Measurements from ENCODE around the gene IRS2. TPM values are rescaled to one million over a fixed set of nuclear protein-coding genes. Genes with fewer than 3 reads are reported as not detected.
A peak's percentile ranks its signal among the peaks of the same experiment; 100 is the strongest.

The IRS2 gene
- total RNA-seq, 1 experiment from 2014 or later: 5.9 TPM

DNA sequence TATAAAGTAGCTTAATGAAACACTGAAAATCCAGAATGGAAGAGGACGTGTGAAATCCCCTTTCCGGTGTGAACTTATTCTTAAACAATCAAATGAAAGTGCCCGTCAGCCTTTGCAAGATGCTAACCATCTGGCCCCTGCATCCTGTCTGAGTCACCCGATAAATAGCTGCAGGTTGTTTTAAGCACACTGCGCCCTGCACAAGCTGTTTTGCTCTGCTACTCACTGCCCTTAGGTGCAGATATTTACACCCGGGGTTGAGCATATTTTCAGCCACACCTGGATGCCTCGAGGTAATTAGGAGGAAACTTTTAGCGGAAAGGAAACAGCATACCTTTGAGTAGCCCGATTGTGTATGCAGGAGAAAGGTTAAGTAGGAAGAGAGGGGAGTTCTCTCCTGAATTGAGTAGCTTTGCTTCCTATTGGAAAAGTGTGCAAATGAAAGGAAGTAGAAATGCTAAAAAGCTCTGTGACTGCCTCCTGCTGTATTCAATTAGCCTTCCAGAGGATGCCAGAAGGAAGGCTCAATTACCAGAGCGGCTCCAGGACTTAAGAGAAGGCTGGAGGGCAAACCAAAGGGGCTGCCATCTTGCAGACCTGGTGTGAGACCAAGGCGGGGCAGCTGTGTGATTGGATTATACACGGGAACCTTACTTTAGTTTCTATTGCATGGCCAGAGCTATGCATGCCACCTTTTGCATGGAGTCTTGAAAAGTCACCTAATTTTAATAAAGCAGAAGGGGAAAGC, 42.5 kb downstream of the IRS2 start:
- DNase-seq (ENCODE audit: low read depth, low spot score): no peak
- in situ Hi-C loops (cut with HindIII; ENCODE audit: low pct_unique_long_range_greater_than_20kb, low sequenced_read_pairs): no loop called here
- Histone ChIP-seq H3K27me3 (ENCODE audit: control insufficient read depth, insufficient read depth, low read length) (no peaks in the 10 kb centered on the region), H3K27ac (ENCODE audit: low read length) (no peak overlapping the region), H3K4me1 (ENCODE audit: control insufficient read depth, insufficient read depth, low read length) (peaks cover 5% of the 10 kb centered on the region), H3K4me3 (ENCODE audit: low read depth in 2 of 2, low read length in 2 of 2) (peak overlapping the region in 1 of 2 experiments; percentile 10; a peak in 1 of 4 replicates), H3K36me3 (ENCODE audit: control insufficient read depth, insufficient read depth, low read length) (no peaks in the 10 kb centered on the region), H3K9me3 (ENCODE audit: control insufficient read depth, insufficient read depth, low read depth, low read length) (no peaks in the 10 kb centered on the region)
- CTCF ChIA-PET: interaction anchor here (0.5 to 0.8 kb wide), 2 partner anchors 117 to 471 kb away, joined by 3 read pairs; no protein-coding TSS in a partner anchor
- ATAC-seq: peak; percentile 92
- TF ChIP-seq TCF7L2 (IDR thresholded peaks at IDR 0.05; ENCODE audit: low read depth, low read length) (no peak), POLR2AphosphoS5 (IDR thresholded peaks at IDR 0.05; ENCODE audit: low read depth, low read length) (no peak), CTCF (IDR thresholded peaks at IDR 0.05) (no peak), SIN3A (IDR thresholded peaks at IDR 0.05; ENCODE audit: borderline replicate concordance, insufficient read depth, low read depth, low read length) (no peak)
- TF ChIP-seq, protein P1, sequence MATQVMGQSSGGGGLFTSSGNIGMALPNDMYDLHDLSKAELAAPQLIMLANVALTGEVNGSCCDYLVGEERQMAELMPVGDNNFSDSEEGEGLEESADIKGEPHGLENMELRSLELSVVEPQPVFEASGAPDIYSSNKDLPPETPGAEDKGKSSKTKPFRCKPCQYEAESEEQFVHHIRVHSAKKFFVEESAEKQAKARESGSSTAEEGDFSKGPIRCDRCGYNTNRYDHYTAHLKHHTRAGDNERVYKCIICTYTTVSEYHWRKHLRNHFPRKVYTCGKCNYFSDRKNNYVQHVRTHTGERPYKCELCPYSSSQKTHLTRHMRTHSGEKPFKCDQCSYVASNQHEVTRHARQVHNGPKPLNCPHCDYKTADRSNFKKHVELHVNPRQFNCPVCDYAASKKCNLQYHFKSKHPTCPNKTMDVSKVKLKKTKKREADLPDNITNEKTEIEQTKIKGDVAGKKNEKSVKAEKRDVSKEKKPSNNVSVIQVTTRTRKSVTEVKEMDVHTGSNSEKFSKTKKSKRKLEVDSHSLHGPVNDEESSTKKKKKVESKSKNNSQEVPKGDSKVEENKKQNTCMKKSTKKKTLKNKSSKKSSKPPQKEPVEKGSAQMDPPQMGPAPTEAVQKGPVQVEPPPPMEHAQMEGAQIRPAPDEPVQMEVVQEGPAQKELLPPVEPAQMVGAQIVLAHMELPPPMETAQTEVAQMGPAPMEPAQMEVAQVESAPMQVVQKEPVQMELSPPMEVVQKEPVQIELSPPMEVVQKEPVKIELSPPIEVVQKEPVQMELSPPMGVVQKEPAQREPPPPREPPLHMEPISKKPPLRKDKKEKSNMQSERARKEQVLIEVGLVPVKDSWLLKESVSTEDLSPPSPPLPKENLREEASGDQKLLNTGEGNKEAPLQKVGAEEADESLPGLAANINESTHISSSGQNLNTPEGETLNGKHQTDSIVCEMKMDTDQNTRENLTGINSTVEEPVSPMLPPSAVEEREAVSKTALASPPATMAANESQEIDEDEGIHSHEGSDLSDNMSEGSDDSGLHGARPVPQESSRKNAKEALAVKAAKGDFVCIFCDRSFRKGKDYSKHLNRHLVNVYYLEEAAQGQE (IDR thresholded peaks at IDR 0.05; ENCODE audit: insufficient read depth in 1 of 2, low read depth in 2 of 2, low read length in 1 of 2): no peak
- POLR2A ChIA-PET: no interaction called here
- intact Hi-C loops (cut with micrococcal nuclease; ENCODE audit: unreplicated experiment): no loop called here
- BruUV-seq (replicated peaks): no TSS peak

DNA sequence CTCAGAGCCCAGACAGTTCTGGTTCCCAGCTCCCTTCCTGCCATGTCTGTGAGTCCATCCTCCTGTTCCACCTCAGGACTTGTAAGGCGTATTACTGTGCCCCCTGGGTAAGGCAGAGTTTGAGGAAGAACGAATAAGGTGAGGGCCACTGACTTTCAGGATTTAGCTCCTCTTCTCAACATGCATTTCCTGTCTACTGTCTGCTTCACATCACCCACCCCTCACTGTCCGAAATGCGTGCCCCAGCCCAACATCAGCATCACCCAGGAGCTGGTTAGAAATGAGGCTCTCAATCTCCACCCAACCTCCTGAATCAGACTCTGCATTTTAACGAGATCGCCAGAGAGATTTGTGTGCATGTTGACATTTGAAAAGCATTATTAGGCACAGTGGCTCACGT, 44.4 kb downstream of the IRS2 start:
- ChIA-PET CTCF (no interaction called here), POLR2A (no interaction called here)
- ATAC-seq: no peak
- TF ChIP-seq POLR2AphosphoS5 (IDR thresholded peaks at IDR 0.05; ENCODE audit: low read depth, low read length): no peak
- no peak for TF ChIP-seq CTCF (IDR thresholded peaks at IDR 0.05)
- TF ChIP-seq SIN3A (IDR thresholded peaks at IDR 0.05; ENCODE audit: borderline replicate concordance, insufficient read depth, low read depth, low read length): no peak
- no peak for TF ChIP-seq TCF7L2 (IDR thresholded peaks at IDR 0.05; ENCODE audit: low read depth, low read length)
- TF ChIP-seq, protein P1 (IDR thresholded peaks at IDR 0.05; ENCODE audit: insufficient read depth in 1 of 2, low read depth in 2 of 2, low read length in 1 of 2): no peak
- H3K27me3 ChIP-seq (ENCODE audit: control insufficient read depth, insufficient read depth, low read length): no peaks in the 10 kb centered on the region
- no peaks in the 10 kb centered on the region for H3K9me3 ChIP-seq (ENCODE audit: control insufficient read depth, insufficient read depth, low read depth, low read length)
- peaks cover 5% of the 10 kb centered on the region for H3K4me1 ChIP-seq (ENCODE audit: control insufficient read depth, insufficient read depth, low read length)
- intact Hi-C loops (cut with micrococcal nuclease; ENCODE audit: unreplicated experiment): no loop called here
- in situ Hi-C loops (cut with HindIII; ENCODE audit: low pct_unique_long_range_greater_than_20kb, low sequenced_read_pairs): no loop called here
- H3K27ac ChIP-seq (ENCODE audit: low read length): no peak overlapping the region
- DNase-seq (ENCODE audit: low read depth, low spot score): no peak
- no peaks in the 10 kb centered on the region for H3K36me3 ChIP-seq (ENCODE audit: control insufficient read depth, insufficient read depth, low read length)
- H3K4me3 ChIP-seq (ENCODE audit: low read depth in 2 of 2, low read length in 2 of 2): no peak overlapping the region
- BruUV-seq (replicated peaks): no TSS peak
